CD14-positive monocyte (primary cell): Measurements from ENCODE around the gene GSK3A. TPM values are rescaled to one million over a fixed set of nuclear protein-coding genes. Genes with fewer than 3 reads are reported as not detected.
A peak's percentile ranks its signal among the peaks of the same experiment; 100 is the strongest.

Source experiments
- DNase-seq, 3 donors: peaks; one replicate each; pipeline ENCODE4 v3.0.0-alpha.2; 2011 to 2022
- H2AFZ ChIP-seq: 2 replicates; pipeline ENCODE4 v1.6.0; 2012; ENCODE audit warnings: mild to moderate bottlenecking, low read depth, low read length, inconsistent platforms; ENCODE audit not compliant: insufficient read depth, poor library complexity, severe bottlenecking
- H3K27ac ChIP-seq, 2 donors: 1 replicate in 1 of 2; 2 replicates in 1 of 2; pipeline ENCODE4 v1.5.1; 2012 to 2013; ENCODE audit warnings: low read length in 2 of 2, control low read depth in 1 of 2, inconsistent platforms in 1 of 2, low read depth in 1 of 2, mild to moderate bottlenecking in 1 of 2
- H3K27me3 ChIP-seq, 2 donors: one replicate each; pipeline versions ENCODE4 v1.6.0 to v1.6.1; 2011 to 2013; ENCODE audit warnings: low read length in 2 of 2; ENCODE audit not compliant: control insufficient read depth in 2 of 2, insufficient read depth in 2 of 2
- H3K36me3 ChIP-seq, 2 donors: replicated peaks in 1 of 2; 1 replicate in 1 of 2; 2 replicates in 1 of 2; pipeline versions ENCODE4 v1.5.1 to v1.6.1; 2012 to 2013; ENCODE audit warnings: low read length in 2 of 2, control low read depth in 1 of 2, inconsistent platforms in 1 of 2, mild to moderate bottlenecking in 1 of 2; ENCODE audit not compliant: insufficient read depth in 2 of 2, control insufficient read depth in 1 of 2
- H3K4me1 ChIP-seq, 2 donors: 1 replicate in 1 of 2; 2 replicates in 1 of 2; pipeline versions ENCODE4 v1.5.1 to v1.6.1; 2012 to 2013; ENCODE audit warnings: low read length in 2 of 2, control low read depth in 1 of 2, inconsistent platforms in 1 of 2, mild to moderate bottlenecking in 1 of 2, moderate library complexity in 1 of 2; ENCODE audit not compliant: insufficient read depth in 2 of 2, control insufficient read depth in 1 of 2
- H3K4me2 ChIP-seq: replicated peaks from 2 replicates; pipeline ENCODE3; 2012; ENCODE audit warnings: low read length, moderate library complexity, mild to moderate bottlenecking; ENCODE audit not compliant: poor library complexity, severe bottlenecking; ENCODE audit errors: extremely low read depth
- H3K4me3 ChIP-seq, 3 experiments: fragments of 200-600 bp in 1 of 3; sonication (generic) in 1 of 3; replicated peaks in 1 of 3; 1 replicate in 2 of 3; 2 replicates in 1 of 3; pipeline ENCODE4 v1.5.1; 2011 to 2013; ENCODE audit warnings: low read length in 3 of 3, mild to moderate bottlenecking in 3 of 3, control low read depth in 2 of 3, low read depth in 2 of 3, inconsistent platforms in 1 of 3, moderate library complexity in 1 of 3
- H3K79me2 ChIP-seq: 2 replicates; pipeline ENCODE4 v1.6.0; 2012; ENCODE audit warnings: mild to moderate bottlenecking, control low read depth, inconsistent platforms, low read length, moderate library complexity; ENCODE audit not compliant: insufficient read depth
- H3K9ac ChIP-seq: 2 replicates; pipeline ENCODE4 v1.6.0; 2017; ENCODE audit warnings: low read length, mild to moderate bottlenecking; ENCODE audit not compliant: insufficient read depth, poor library complexity, severe bottlenecking
- H3K9me3 ChIP-seq, 2 donors: replicated peaks in 1 of 2; 1 replicate in 1 of 2; 2 replicates in 1 of 2; pipeline versions ENCODE4 v1.5.1 to v1.6.1; 2012 to 2013; ENCODE audit warnings: low read length in 2 of 2, control low read depth in 1 of 2; ENCODE audit not compliant: control insufficient read depth in 1 of 2, insufficient read depth in 1 of 2
- H4K20me1 ChIP-seq: 2 replicates; pipeline ENCODE4 v1.6.0; 2012; ENCODE audit warnings: mild to moderate bottlenecking, low read length, control low read depth, moderate library complexity; ENCODE audit not compliant: insufficient read depth
- H3K27ac Mint-ChIP-seq, 7 donors: one replicate each; pipeline ENCODE4 v1.8.0; 2020; ENCODE audit warnings: mild to moderate bottlenecking in 7 of 7, mixed read lengths in 7 of 7, moderate library complexity in 6 of 7, inconsistent platforms in 2 of 7
- H3K27me3 Mint-ChIP-seq, 3 donors: one replicate each; pipeline ENCODE4 v1.8.0; 2021 to 2022; ENCODE audit warnings: low read depth in 3 of 3, mild to moderate bottlenecking in 3 of 3, mixed read lengths in 3 of 3, moderate library complexity in 3 of 3, inconsistent platforms in 1 of 3
- H3K36me3 Mint-ChIP-seq, 2 donors: one replicate each; pipeline ENCODE4 v1.8.0; 2020; ENCODE audit warnings: mixed read lengths in 2 of 2, inconsistent platforms in 1 of 2, mild to moderate bottlenecking in 1 of 2
- H3K4me1 Mint-ChIP-seq: one replicate; pipeline ENCODE4 v1.8.0; 2020; ENCODE audit warnings: mild to moderate bottlenecking, mixed read lengths
- H3K4me3 Mint-ChIP-seq, 2 donors: one replicate each; pipeline ENCODE4 v1.8.0; 2020; ENCODE audit warnings: mild to moderate bottlenecking in 2 of 2, mixed read lengths in 2 of 2, moderate library complexity in 1 of 2
- H3K9me3 Mint-ChIP-seq, 7 donors: one replicate each; pipeline ENCODE4 v1.8.0; 2020 to 2022; ENCODE audit warnings: mixed read lengths in 7 of 7, mild to moderate bottlenecking in 6 of 7, moderate library complexity in 6 of 7, inconsistent platforms in 2 of 7
- WGBS: methylation state at CpG from one replicate; pipeline ENCODE4 v1.1.5; 2013; ENCODE audit warnings: missing lambda C conversion rate; ENCODE audit not compliant: insufficient coverage; 5-methylcytosine and 5-hydroxymethylcytosine counted together
- intact Hi-C, 2 donors: fragments of 100-400 bp; cut with micrococcal nuclease; formaldehyde crosslinking; loops; one replicate each; pipeline versions ENCODE4 v1.15.0 to v1.15.1; 2023
- polyA plus RNA-seq, 3 donors: library from polyadenylated mRNA; depleted of rRNA in 1 of 3; unstranded in 2 of 3; stranded (reverse) in 1 of 3; fragments of 300-500 nt in 2 of 3; fragments of >200 nt in 1 of 3; fragmentation: Illumina TruSeq in 2 of 3; gene quantifications; 1 replicate in 2 of 3; 2 replicates in 1 of 3; pipeline ENCODE4 v1.2.3, GENCODE V29; 2012 to 2021
- TF ChIP-seq, protein P1 (sequence below): fragments of 200-600 bp; IDR thresholded peaks from one replicate; pipeline ENCODE4 v1.8.0; 2022; ENCODE audit warnings: antibody characterized with exemption, mild to moderate bottlenecking

Gene GSK3A
- polyA plus RNA-seq, 3 donors, result 12.3 to 47.2 (median 14.9) TPM

DNA sequence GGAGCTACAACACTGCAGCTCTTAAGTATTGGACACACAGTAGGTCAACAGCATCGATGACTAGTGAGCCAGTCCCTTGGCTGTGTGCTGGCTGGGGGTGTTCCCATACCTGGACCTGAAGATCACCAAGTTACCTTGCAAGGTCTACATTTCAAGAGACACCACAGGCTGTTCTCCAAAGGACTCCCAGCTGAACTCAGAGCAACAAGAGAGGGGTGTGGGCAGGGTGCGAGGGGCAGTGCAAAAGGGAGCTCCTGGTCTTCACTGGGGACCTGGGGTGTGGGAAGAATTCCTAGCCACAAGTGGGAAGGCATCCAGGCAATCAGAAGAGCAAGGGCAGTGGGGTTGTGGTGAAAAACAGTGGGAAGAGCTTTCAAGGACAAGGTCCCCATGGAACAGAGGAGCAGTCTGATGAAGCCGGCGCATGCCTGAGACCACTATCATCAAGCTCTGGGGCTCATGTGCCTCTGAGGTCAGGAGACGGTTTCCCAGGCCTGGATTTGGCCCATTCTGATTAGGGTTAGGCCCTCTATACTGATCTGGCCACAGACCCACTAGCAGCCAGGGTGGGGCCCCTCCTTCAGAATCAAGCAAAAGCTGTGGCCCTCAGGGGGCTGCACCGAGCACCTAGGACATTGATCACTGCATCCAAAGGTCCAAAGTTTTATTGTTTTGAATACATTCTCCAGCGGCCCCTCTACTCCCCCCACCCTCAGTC lies 4.7 kb upstream of the GSK3A start:
- H3K9me3 Mint-ChIP-seq, result no peaks in the 10 kb centered on the region
- intact Hi-C loops, result loop anchor here in 1 of 2 donors (10.0 kb wide), 1 partner anchor 112 kb away; the partner anchor contains the start of gene POU2F2
- H3K27ac Mint-ChIP-seq, result peak overlapping the region in 3 of 7 donors; percentile 47 to 59 (median 51)
- WGBS, result 87% methylated on average over 6 of the region's 7 CpGs
- Histone ChIP-seq H3K4me3 (no peak overlapping the region), H4K20me1 (peaks cover 50% of the 10 kb centered on the region), H3K79me2 (peaks cover 24% of the 10 kb centered on the region), H3K27me3 (no peaks in the 10 kb centered on the region), H3K36me3 (peaks cover 4 to 17% of the 10 kb centered on the region in 2 donors), H3K4me2 (no peak overlapping the region), H3K4me1 (peaks cover 29 to 38% of the 10 kb centered on the region in 2 donors), H3K9ac (no peak overlapping the region), H3K9me3 (no peaks in the 10 kb centered on the region), H3K27ac (no peak overlapping the region), H2AFZ (no peak overlapping the region)
- H3K36me3 Mint-ChIP-seq, result peaks cover 9 to 22% of the 10 kb centered on the region in 2 donors
- no peak overlapping the region for H3K4me3 Mint-ChIP-seq
- peaks cover 0 to 4% (median 3%) of the 10 kb centered on the region in 3 donors for H3K27me3 Mint-ChIP-seq
- TF ChIP-seq, protein P1, sequence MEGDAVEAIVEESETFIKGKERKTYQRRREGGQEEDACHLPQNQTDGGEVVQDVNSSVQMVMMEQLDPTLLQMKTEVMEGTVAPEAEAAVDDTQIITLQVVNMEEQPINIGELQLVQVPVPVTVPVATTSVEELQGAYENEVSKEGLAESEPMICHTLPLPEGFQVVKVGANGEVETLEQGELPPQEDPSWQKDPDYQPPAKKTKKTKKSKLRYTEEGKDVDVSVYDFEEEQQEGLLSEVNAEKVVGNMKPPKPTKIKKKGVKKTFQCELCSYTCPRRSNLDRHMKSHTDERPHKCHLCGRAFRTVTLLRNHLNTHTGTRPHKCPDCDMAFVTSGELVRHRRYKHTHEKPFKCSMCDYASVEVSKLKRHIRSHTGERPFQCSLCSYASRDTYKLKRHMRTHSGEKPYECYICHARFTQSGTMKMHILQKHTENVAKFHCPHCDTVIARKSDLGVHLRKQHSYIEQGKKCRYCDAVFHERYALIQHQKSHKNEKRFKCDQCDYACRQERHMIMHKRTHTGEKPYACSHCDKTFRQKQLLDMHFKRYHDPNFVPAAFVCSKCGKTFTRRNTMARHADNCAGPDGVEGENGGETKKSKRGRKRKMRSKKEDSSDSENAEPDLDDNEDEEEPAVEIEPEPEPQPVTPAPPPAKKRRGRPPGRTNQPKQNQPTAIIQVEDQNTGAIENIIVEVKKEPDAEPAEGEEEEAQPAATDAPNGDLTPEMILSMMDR, result no peak
- H3K4me1 Mint-ChIP-seq, result peaks cover 39% of the 10 kb centered on the region
- no peak for DNase-seq

DNA sequence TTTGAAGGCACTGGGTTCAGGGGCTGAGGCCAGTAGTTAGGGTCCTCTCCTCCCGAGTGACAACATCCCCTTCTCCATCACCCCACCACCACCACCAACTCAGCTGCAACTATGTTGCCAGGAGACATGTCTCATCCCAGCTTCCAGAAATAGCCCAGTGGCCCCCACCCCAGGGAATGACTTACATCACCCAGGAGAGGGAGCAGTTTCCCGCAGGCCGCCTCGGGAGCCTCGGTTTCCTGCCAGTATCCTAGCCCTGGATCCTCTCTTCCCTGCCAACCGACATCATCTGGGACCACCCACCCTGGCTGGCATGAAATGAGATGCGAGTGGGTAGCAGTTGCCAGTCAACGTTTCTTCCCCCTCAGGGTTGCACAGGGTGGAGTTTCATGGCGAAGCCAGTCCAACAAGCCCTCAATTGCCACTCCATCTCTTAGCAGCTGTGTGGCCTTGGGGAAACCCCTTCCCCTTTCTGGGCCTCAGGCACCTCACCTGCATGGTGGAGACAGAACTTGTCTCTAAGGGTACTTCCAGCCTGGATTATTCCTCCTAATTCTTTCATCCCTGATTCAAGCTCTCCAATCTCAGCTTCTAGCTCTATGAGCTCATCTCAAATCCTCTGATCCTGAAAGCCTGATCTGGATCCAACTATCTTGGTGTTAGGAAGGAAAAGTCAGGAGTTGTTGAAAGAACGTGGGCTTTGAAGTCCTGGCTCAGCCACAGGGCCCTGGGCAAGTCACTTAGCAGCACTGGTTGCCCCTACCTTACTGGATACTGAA lies 3.9 kb upstream of the GSK3A start:
- intact Hi-C loops, result loop anchor here in 1 of 2 donors (10.0 kb wide), 1 partner anchor 112 kb away; the partner anchor contains the start of gene POU2F2
- H3K27me3 ChIP-seq, result no peaks in the 10 kb centered on the region
- H3K27me3 Mint-ChIP-seq, result peaks cover 0 to 4% (median 3%) of the 10 kb centered on the region in 3 donors
- peaks cover 38% of the 10 kb centered on the region for H3K4me1 Mint-ChIP-seq
- H3K9me3 Mint-ChIP-seq, result no peaks in the 10 kb centered on the region
- peaks cover 49% of the 10 kb centered on the region for H4K20me1 ChIP-seq
- peaks cover 28 to 37% of the 10 kb centered on the region in 2 donors for H3K4me1 ChIP-seq
- peak in 1 of 3 donors; percentile 26 for DNase-seq
- peak overlapping the region in 4 of 7 donors; percentile 20 to 79 (median 52) for H3K27ac Mint-ChIP-seq
- H3K4me3 ChIP-seq, result no peak overlapping the region
- no peak overlapping the region for H3K27ac ChIP-seq
- no peak overlapping the region for H3K4me3 Mint-ChIP-seq
- no peak overlapping the region for H3K4me2 ChIP-seq
- H3K36me3 Mint-ChIP-seq, result peaks cover 9 to 22% of the 10 kb centered on the region in 2 donors
- peaks cover 4 to 17% of the 10 kb centered on the region in 2 donors for H3K36me3 ChIP-seq
- H3K9me3 ChIP-seq, result no peaks in the 10 kb centered on the region
- TF ChIP-seq, protein P1, result no peak
- peaks cover 25% of the 10 kb centered on the region for H3K79me2 ChIP-seq
- no peak overlapping the region for H3K9ac ChIP-seq
- H2AFZ ChIP-seq, result no peak overlapping the region
- WGBS, result 39% methylated on average over 4 of the region's 10 CpGs
